ENCODE measurements around the gene COLGALT1. TPM values are rescaled to one million over a fixed set of nuclear protein-coding genes. Genes with fewer than 3 reads are reported as not detected.

COLGALT1 gene
- total and polyA plus RNA-seq, 9 of the 15 experiments (the other 6 are each of a cell fraction or from before 2014, with no cell fraction given), result 4.9 to 119 (median 82.6) TPM

- peaks cover 2% of the 10 kb centered on the region for H3K9me1 ChIP-seq (ENCODE audit: control insufficient read depth, insufficient read depth, low read length)
- no peak for DNase-seq (ENCODE audit: extremely low read depth in 1 of 4, low spot score in 3 of 4)
- H3K27me3 ChIP-seq (ENCODE audit: control insufficient read depth in 2 of 2, insufficient read depth in 2 of 2, low read length in 2 of 2), result peaks cover 4 to 7% of the 10 kb centered on the region in 2 experiments; a peak in 2 of 5 replicates
- ChIA-PET POLR2A (no interaction called here), CTCF (ENCODE audit: low intra/inter-chr PET ratio) (no interaction called here)
- no peak for FAIRE-seq
- H3K27ac ChIP-seq (ENCODE audit: extremely low read depth, low read depth, low read length), result no peak overlapping the region
- BruUV-seq (replicated peaks), result no TSS peak
- H3K4me1 ChIP-seq (replicated peaks in 1 of 2; ENCODE audit: control insufficient read depth in 2 of 2, insufficient read depth in 2 of 2, low read length in 2 of 2), result peaks cover 4 to 32% of the 10 kb centered on the region in 2 experiments
- TF ChIP-seq SMARCA5 (IDR thresholded peaks at IDR 0.05), result peak; percentile 89
- peak; percentile 65 for TF ChIP-seq ADNP (tag; IDR thresholded peaks at IDR 0.05)
- peak in 1 of 2 experiments; percentile 61; a peak in 1 of 3 replicates for TF ChIP-seq CBX3 (IDR thresholded peaks at IDR 0.05; ENCODE audit: borderline replicate concordance in 1 of 2, low read length in 2 of 2)
- TF ChIP-seq, protein P1, sequence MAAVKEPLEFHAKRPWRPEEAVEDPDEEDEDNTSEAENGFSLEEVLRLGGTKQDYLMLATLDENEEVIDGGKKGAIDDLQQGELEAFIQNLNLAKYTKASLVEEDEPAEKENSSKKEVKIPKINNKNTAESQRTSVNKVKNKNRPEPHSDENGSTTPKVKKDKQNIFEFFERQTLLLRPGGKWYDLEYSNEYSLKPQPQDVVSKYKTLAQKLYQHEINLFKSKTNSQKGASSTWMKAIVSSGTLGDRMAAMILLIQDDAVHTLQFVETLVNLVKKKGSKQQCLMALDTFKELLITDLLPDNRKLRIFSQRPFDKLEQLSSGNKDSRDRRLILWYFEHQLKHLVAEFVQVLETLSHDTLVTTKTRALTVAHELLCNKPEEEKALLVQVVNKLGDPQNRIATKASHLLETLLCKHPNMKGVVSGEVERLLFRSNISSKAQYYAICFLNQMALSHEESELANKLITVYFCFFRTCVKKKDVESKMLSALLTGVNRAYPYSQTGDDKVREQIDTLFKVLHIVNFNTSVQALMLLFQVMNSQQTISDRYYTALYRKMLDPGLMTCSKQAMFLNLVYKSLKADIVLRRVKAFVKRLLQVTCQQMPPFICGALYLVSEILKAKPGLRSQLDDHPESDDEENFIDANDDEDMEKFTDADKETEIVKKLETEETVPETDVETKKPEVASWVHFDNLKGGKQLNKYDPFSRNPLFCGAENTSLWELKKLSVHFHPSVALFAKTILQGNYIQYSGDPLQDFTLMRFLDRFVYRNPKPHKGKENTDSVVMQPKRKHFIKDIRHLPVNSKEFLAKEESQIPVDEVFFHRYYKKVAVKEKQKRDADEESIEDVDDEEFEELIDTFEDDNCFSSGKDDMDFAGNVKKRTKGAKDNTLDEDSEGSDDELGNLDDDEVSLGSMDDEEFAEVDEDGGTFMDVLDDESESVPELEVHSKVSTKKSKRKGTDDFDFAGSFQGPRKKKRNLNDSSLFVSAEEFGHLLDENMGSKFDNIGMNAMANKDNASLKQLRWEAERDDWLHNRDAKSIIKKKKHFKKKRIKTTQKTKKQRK (IDR thresholded peaks at IDR 0.05; ENCODE audit: borderline replicate concordance, low read depth, low read length), result no peak
- TF ChIP-seq ARNT (IDR thresholded peaks at IDR 0.05), result peak in 1 of 2 experiments; percentile 54; a peak in 1 of 4 replicates
- peak; percentile 97 for TF ChIP-seq RBM25 (IDR thresholded peaks at IDR 0.05; ENCODE audit: low read depth, low read length, severe bottlenecking)
- no peak for TF ChIP-seq ZBTB12 (CRISPR knock-in tag; IDR thresholded peaks at IDR 0.05)
- TF ChIP-seq PTBP1 (IDR thresholded peaks at IDR 0.05; ENCODE audit: low read depth, low read length), result 0 out of 2 replicates have a peak, but pooled peaks have one; percentile 40
- TF ChIP-seq RCOR1 (IDR thresholded peaks at IDR 0.05; ENCODE audit: borderline replicate concordance in 1 of 2, low read depth in 2 of 2, low read length in 2 of 2), result peak in 1 of 2 experiments; percentile 61; a peak in 1 of 4 replicates
- TF ChIP-seq, protein P2, sequence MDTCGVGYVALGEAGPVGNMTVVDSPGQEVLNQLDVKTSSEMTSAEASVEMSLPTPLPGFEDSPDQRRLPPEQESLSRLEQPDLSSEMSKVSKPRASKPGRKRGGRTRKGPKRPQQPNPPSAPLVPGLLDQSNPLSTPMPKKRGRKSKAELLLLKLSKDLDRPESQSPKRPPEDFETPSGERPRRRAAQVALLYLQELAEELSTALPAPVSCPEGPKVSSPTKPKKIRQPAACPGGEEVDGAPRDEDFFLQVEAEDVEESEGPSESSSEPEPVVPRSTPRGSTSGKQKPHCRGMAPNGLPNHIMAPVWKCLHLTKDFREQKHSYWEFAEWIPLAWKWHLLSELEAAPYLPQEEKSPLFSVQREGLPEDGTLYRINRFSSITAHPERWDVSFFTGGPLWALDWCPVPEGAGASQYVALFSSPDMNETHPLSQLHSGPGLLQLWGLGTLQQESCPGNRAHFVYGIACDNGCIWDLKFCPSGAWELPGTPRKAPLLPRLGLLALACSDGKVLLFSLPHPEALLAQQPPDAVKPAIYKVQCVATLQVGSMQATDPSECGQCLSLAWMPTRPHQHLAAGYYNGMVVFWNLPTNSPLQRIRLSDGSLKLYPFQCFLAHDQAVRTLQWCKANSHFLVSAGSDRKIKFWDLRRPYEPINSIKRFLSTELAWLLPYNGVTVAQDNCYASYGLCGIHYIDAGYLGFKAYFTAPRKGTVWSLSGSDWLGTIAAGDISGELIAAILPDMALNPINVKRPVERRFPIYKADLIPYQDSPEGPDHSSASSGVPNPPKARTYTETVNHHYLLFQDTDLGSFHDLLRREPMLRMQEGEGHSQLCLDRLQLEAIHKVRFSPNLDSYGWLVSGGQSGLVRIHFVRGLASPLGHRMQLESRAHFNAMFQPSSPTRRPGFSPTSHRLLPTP (IDR thresholded peaks at IDR 0.05; ENCODE audit: borderline replicate concordance, extremely low read depth, insufficient read length), result no peak
- peak; percentile 55 to 74; a peak in 3 of 4 replicates for TF ChIP-seq KDM1A (IDR thresholded peaks at IDR 0.05)
- TF ChIP-seq BCOR (IDR thresholded peaks at IDR 0.05), result peak; percentile 89
- 0 out of 2 replicates have a peak, but pooled peaks have one; percentile 54 for TF ChIP-seq HLTF (IDR thresholded peaks at IDR 0.05)
- no peak overlapping the region for H3K4me3 ChIP-seq
- intact Hi-C loops (cut with micrococcal nuclease), result no loop called here
- H3K79me2 ChIP-seq (ENCODE audit: control insufficient read depth, insufficient read depth, low read length), result no peaks in the 10 kb centered on the region
- in situ Hi-C loops (cut with MboI), result no loop called here
- ATAC-seq, result no peak
- no peak overlapping the region for H3K4me2 ChIP-seq (ENCODE audit: insufficient read depth, low read length)
- no peaks in the 10 kb centered on the region for H4K20me1 ChIP-seq (replicated peaks; ENCODE audit: control insufficient read depth, insufficient read depth, low read length)
- no peaks in the 10 kb centered on the region for H3K9me3 ChIP-seq (replicated peaks; ENCODE audit: control insufficient read depth, insufficient read depth, low read depth, low read length)
- H3K9ac ChIP-seq (ENCODE audit: insufficient read depth in 1 of 2, low read depth in 2 of 2, low read length in 2 of 2), result no peak overlapping the region
- WGBS (ENCODE audit: insufficient coverage, low coverage, missing lambda C conversion rate), result 53% methylated on average over 4 of the region's 4 CpGs
- no peak overlapping the region for H2AFZ ChIP-seq (ENCODE audit: low read depth, low read length)
- H3K36me3 ChIP-seq (ENCODE audit: control insufficient read depth, insufficient read depth, low read length), result no peaks in the 10 kb centered on the region
Measured at GRCh38 chr19:17541184-17541759, 14.2 kb upstream of the COLGALT1 start.

Data from K562 (cell line).